Bronchial epithelial cell (primary cell): Measurements from ENCODE around the gene MRPS15. TPM values are rescaled to one million over a fixed set of nuclear protein-coding genes. Genes with fewer than 3 reads are reported as not detected.
A peak's percentile ranks its signal among the peaks of the same experiment; 100 is the strongest.
"Not testable (repeated sequence)": the region's sequence is repeated elsewhere in the genome, so short reads cannot be mapped to it uniquely, and the experiment has no call there.

Experiments used
- DNase-seq: peaks from one replicate; pipeline ENCODE4 v3.0.0-alpha.2; 2010; ENCODE audit warnings: low read depth
- FAIRE-seq: peaks from 2 replicates; lab custom pipeline; 2011; peaks lifted over from hg19 to GRCh38; lab: Jason Lieb, UNC
- H3K27me3 ChIP-seq: 2 replicates; pipeline ENCODE4 v1.5.1; 2011; ENCODE audit warnings: low read length; ENCODE audit not compliant: control insufficient read depth, insufficient read depth
- H3K36me3 ChIP-seq: 2 replicates; pipeline ENCODE4 v1.5.1; 2011; ENCODE audit warnings: low read length; ENCODE audit not compliant: control insufficient read depth, insufficient read depth
- H3K4me3 ChIP-seq: 2 replicates; pipeline ENCODE4 v1.5.1; 2011; ENCODE audit warnings: mild to moderate bottlenecking, low read depth, low read length, control low read depth
- total RNA-seq: library from RNA; depleted of rRNA; stranded (reverse); fragments of >200 nt; gene quantifications from 2 replicates; pipeline ENCODE4 v1.2.1, GENCODE V29; 2014
- TF ChIP-seq, protein P1 (sequence below): IDR thresholded peaks from 2 replicates; pipeline ENCODE4 v1.5.1; 2011; ENCODE audit warnings: mild to moderate bottlenecking, moderate library complexity, low read length, control low read depth, inconsistent platforms; ENCODE audit not compliant: insufficient read depth, severe bottlenecking

The MRPS15 gene
- total RNA-seq, 1 donor from 2014 or later = 64.5 TPM

- H3K4me3 ChIP-seq = no peak overlapping the region
- FAIRE-seq = no peak
- no peak for DNase-seq
- TF ChIP-seq, protein P1, sequence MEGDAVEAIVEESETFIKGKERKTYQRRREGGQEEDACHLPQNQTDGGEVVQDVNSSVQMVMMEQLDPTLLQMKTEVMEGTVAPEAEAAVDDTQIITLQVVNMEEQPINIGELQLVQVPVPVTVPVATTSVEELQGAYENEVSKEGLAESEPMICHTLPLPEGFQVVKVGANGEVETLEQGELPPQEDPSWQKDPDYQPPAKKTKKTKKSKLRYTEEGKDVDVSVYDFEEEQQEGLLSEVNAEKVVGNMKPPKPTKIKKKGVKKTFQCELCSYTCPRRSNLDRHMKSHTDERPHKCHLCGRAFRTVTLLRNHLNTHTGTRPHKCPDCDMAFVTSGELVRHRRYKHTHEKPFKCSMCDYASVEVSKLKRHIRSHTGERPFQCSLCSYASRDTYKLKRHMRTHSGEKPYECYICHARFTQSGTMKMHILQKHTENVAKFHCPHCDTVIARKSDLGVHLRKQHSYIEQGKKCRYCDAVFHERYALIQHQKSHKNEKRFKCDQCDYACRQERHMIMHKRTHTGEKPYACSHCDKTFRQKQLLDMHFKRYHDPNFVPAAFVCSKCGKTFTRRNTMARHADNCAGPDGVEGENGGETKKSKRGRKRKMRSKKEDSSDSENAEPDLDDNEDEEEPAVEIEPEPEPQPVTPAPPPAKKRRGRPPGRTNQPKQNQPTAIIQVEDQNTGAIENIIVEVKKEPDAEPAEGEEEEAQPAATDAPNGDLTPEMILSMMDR = no peak
- H3K27me3 ChIP-seq = no peaks in the 10 kb centered on the region
- H3K36me3 ChIP-seq = no peaks in the 10 kb centered on the region
Measured at GRCh38 chr1:36481091-36481490, 16.9 kb upstream of the MRPS15 start.

GRCh38 chr1:36480161-36480560, 16.0 kb upstream of the MRPS15 start:
- Histone ChIP-seq H3K36me3 (no peaks in the 10 kb centered on the region), H3K4me3 (no peak overlapping the region), H3K27me3 (no peaks in the 10 kb centered on the region)
- no peak for DNase-seq
- no peak for FAIRE-seq
- TF ChIP-seq, protein P1 = no peak

GRCh38 chr1:36479505-36480051, 15.4 kb upstream of the MRPS15 start:
- no peaks in the 10 kb centered on the region for H3K36me3 ChIP-seq
- H3K27me3 ChIP-seq = no peaks in the 10 kb centered on the region
- TF ChIP-seq, protein P1 = no peak
- H3K4me3 ChIP-seq = no peak overlapping the region
- DNase-seq (no peak), FAIRE-seq (peak; percentile 90)

DNA sequence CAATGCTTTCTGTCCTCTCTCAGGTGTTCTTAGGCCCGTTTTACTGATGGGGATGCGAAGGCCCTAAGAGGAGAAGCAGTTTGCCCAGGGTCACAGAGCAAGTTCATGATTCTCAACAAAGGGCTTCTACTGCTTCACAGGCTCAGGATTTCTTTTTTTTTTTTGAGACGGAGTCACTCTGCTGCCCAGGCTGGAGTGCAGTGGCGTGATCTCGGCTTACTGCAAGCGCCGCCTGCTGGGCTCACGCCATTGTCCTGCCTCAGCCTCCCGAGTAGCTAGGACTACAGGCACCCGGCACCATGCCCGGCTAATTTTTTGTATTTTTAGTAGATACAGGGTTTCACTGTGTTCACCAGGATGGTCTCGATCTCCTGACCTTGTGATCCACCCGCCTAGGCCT, 13.4 kb upstream of the MRPS15 start:
- not testable (repeated sequence) for H3K27me3 ChIP-seq, H3K4me3 ChIP-seq, H3K36me3 ChIP-seq, DNase-seq, FAIRE-seq

GRCh38 chr1:36476945-36477344, 12.8 kb upstream of the MRPS15 start:
- DNase-seq = no peak
- H3K27me3 ChIP-seq = no peaks in the 10 kb centered on the region
- no peak overlapping the region for H3K4me3 ChIP-seq
- H3K36me3 ChIP-seq = no peaks in the 10 kb centered on the region
- no peak for FAIRE-seq
- TF ChIP-seq, protein P1 = no peak

DNA sequence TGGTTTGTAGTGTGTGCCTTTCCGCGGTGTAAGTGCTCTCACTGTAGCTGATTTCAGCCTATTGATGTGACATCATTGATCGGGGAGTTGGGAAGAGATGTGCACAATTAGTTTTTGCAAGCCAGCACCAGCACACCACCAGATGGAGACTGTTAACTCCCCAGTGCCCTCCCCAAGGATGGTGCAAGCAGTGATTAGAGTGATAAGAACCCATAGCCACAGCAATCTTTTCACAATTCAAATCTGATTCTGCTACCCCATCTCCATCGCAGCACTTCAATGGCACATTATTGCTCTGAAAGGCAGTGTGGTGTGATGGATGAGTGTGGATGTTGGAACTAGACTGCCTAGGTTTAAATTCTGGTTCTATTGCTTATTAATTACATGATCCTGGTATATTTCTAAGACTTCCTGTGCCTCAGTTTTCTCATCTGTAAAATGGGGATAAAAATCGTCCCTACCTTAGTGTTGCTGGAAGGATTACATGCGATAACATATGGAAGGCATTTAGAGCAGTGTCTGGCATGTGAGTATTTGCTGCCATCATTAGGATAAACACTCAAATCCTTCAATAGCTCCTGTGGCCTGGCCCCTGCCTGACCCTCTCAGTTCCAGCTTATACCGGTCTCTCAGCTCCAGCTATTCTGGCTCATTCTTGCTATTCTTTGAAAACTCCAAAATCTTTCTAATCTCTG, 11.9 kb upstream of the MRPS15 start:
- H3K36me3 ChIP-seq = no peaks in the 10 kb centered on the region
- FAIRE-seq = no peak
- TF ChIP-seq, protein P1 = peak; percentile 14
- no peak for DNase-seq
- H3K27me3 ChIP-seq = no peaks in the 10 kb centered on the region
- no peak overlapping the region for H3K4me3 ChIP-seq
